Lung (tissue), 12 donors: ENCODE results near the gene CCR9. TPM values are rescaled to one million over a fixed set of nuclear protein-coding genes. Genes with fewer than 3 reads are reported as not detected.

ENCODE experiments used
- ATAC-seq: fragments of 200-7000 bp; cut with Tn5 transposase; one replicate; pipeline ENCODE4 v1.9.1; 2020; ENCODE audit warnings: moderate number of reproducible peaks; ENCODE audit not compliant: insufficient read depth, low FRiP score
- DNase-seq, 3 donors: peaks; one replicate each; pipeline ENCODE4 v3.0.0-alpha.2; 2013 to 2017
- H3K27ac ChIP-seq, 2 donors: one replicate each; pipeline ENCODE4 v1.5.1; 2013; ENCODE audit warnings: mild to moderate bottlenecking in 2 of 2, moderate library complexity in 2 of 2, control low read depth in 1 of 2, inconsistent platforms in 1 of 2, low read depth in 1 of 2, low read length in 1 of 2
- H3K27me3 ChIP-seq, 3 donors: one replicate each; pipeline ENCODE4 v1.5.1; 2013; ENCODE audit warnings: low read length in 2 of 3; ENCODE audit not compliant: control insufficient read depth in 3 of 3, insufficient read depth in 3 of 3
- H3K36me3 ChIP-seq, 4 donors: one replicate each; pipeline ENCODE4 v1.5.1; 2013; ENCODE audit warnings: low read length in 4 of 4, mild to moderate bottlenecking in 1 of 4, moderate library complexity in 1 of 4; ENCODE audit not compliant: control insufficient read depth in 4 of 4, insufficient read depth in 4 of 4
- H3K4me1 ChIP-seq, 5 donors: one replicate each; pipeline ENCODE4 v1.5.1; 2013; ENCODE audit warnings: low read length in 5 of 5, mild to moderate bottlenecking in 2 of 5, moderate library complexity in 1 of 5; ENCODE audit not compliant: control insufficient read depth in 5 of 5, insufficient read depth in 5 of 5
- H3K4me3 ChIP-seq: one replicate; pipeline ENCODE4 v1.5.1; 2013; ENCODE audit warnings: mild to moderate bottlenecking, control low read depth, moderate library complexity
- H3K9ac ChIP-seq, 2 donors: one replicate each; pipeline ENCODE4 v1.5.1; 2013; ENCODE audit warnings: low read length in 2 of 2, control low read depth in 1 of 2; ENCODE audit not compliant: insufficient read depth in 1 of 2
- H3K9me3 ChIP-seq, 4 donors: one replicate each; pipeline ENCODE4 v1.5.1; 2013; ENCODE audit warnings: low read length in 3 of 4, mild to moderate bottlenecking in 1 of 4, moderate library complexity in 1 of 4; ENCODE audit not compliant: control insufficient read depth in 4 of 4, insufficient read depth in 3 of 4
- CTCF ChIP-seq: IDR thresholded peaks from 2 replicates; pipeline ENCODE4 v1.5.1; 2012; ENCODE audit warnings: mild to moderate bottlenecking; ENCODE audit errors: control extremely low read depth, extremely low read depth
- WGBS, 2 donors: extraction: QIAGEN DNeasy Blood & Tissue Kit; methylation state at CpG; one replicate each; pipeline ENCODE4 v1.1.7; 2013; 5-methylcytosine and 5-hydroxymethylcytosine counted together
- polyA plus RNA-seq, 2 donors: library from polyadenylated mRNA; stranded (reverse); fragments of 200-250 nt; gene quantifications; one replicate each; pipeline ENCODE4 v1.2.1, GENCODE V29; 2013
- total RNA-seq, 2 donors: library from RNA; depleted of rRNA in 1 of 2; stranded (reverse); fragments of >200 nt in 1 of 2; gene quantifications; one replicate each; pipeline ENCODE4 v1.2.1, GENCODE V29; 2014 to 2021
- donor health status: control.
- donor health status: control.
- donor health status: Bipolar disorder and iron deficiency.
- donor health status: healthy.
- donor health status: DM: yes; HTN: yes; CAD: no.

Gene CCR9
- total and polyA plus RNA-seq, 4 donors = 0.09 to 0.46 TPM; not detected in 2

- ATAC-seq (no peak), DNase-seq (no peak)
- Histone ChIP-seq H3K9ac (no peak overlapping the region), H3K36me3 (peaks cover 10 to 40% (median 17%) of the 10 kb centered on the region in 4 donors), H3K4me3 (no peak overlapping the region), H3K27ac (no peak overlapping the region), H3K4me1 (peaks cover 0 to 14% (median 4%) of the 10 kb centered on the region in 5 donors), H3K9me3 (no peaks in the 10 kb centered on the region), H3K27me3 (no peaks in the 10 kb centered on the region)
- 92 to 100% methylated on average over 1 of the region's 1 CpG for WGBS, 2 donors
- no peak for TF ChIP-seq CTCF
These were observed 60.0 kb downstream of the CCR9 start for GRCh38 chr3:45946307-45946706.

GRCh38 chr3:45946875-45947274 is 60.5 kb downstream of the CCR9 start:
- DNase-seq = no peak
- H3K36me3 ChIP-seq = peaks cover 10 to 45% (median 17%) of the 10 kb centered on the region in 4 donors
- H3K4me3 ChIP-seq = no peak overlapping the region
- H3K4me1 ChIP-seq = peaks cover 0 to 14% (median 4%) of the 10 kb centered on the region in 5 donors
- no peaks in the 10 kb centered on the region for H3K27me3 ChIP-seq
- H3K9ac ChIP-seq = no peak overlapping the region
- 73 to 81% methylated on average over 3 of the region's 3 CpGs for WGBS, 2 donors
- no peak overlapping the region for H3K27ac ChIP-seq
- TF ChIP-seq CTCF = no peak
- H3K9me3 ChIP-seq = no peaks in the 10 kb centered on the region
- no peak for ATAC-seq

- Histone ChIP-seq H3K9me3 (no peaks in the 10 kb centered on the region), H3K4me1 (peaks cover 0 to 14% (median 4%) of the 10 kb centered on the region in 5 donors), H3K27me3 (no peaks in the 10 kb centered on the region), H3K4me3 (no peak overlapping the region), H3K36me3 (peaks cover 10 to 47% (median 20%) of the 10 kb centered on the region in 4 donors), H3K9ac (no peak overlapping the region), H3K27ac (no peak overlapping the region)
- 89 to 92% methylated on average over 3 of the region's 3 CpGs for WGBS, 2 donors
- DNase-seq (no peak), ATAC-seq (no peak)
- TF ChIP-seq CTCF = no peak
These were observed 61.0 kb downstream of the CCR9 start for GRCh38 chr3:45947361-45947760.

GRCh38 chr3:45948311-45948781 is 62.0 kb downstream of the CCR9 start:
- H3K27ac ChIP-seq = no peak overlapping the region
- no peaks in the 10 kb centered on the region for H3K27me3 ChIP-seq
- TF ChIP-seq CTCF = no peak
- H3K36me3 ChIP-seq = peaks cover 10 to 51% (median 28%) of the 10 kb centered on the region in 4 donors
- no peak overlapping the region for H3K9ac ChIP-seq
- DNase-seq (peak in 2 of 3 donors; percentile 69), ATAC-seq (no peak)
- WGBS, 2 donors = 68 to 84% methylated on average over 6 of the region's 6 CpGs
- peaks cover 0 to 14% (median 0%) of the 10 kb centered on the region in 5 donors for H3K4me1 ChIP-seq
- H3K9me3 ChIP-seq = no peaks in the 10 kb centered on the region
- H3K4me3 ChIP-seq = no peak overlapping the region
